GM13976 (cell line): Measurements from ENCODE around the gene NR6A1.

Experiments
- DNase-seq: peaks from one replicate; pipeline ENCODE4 v3.0.0; 2012; ENCODE audit warnings: low spot score
- CTCF ChIP-seq: IDR thresholded peaks from 2 replicates; pipeline ENCODE4 v1.5.1; 2012; ENCODE audit warnings: borderline replicate concordance, mild to moderate bottlenecking; ENCODE audit not compliant: insufficient read depth; ENCODE audit errors: extremely low read depth, missing control alignments, control extremely low read depth
- in situ Hi-C: fragments of 300-500 bp; cut with MboI; formaldehyde crosslinking; loops from one replicate; pipeline ENCODE4 v1.12.0; 2022; ENCODE audit warnings: low sequenced_read_pairs, mixed read lengths, inconsistent platforms; ENCODE audit not compliant: unreplicated experiment

Gene NR6A1

GRCh38 chr9:124789531-124789930 is 18.4 kb upstream of the NR6A1 start:
- in situ Hi-C loops = loop anchor here (25.0 kb wide), 1 partner anchor 573 kb away; no protein-coding TSS in a partner anchor
- DNase-seq = no peak
- no peak for TF ChIP-seq CTCF

- in situ Hi-C loops = loop anchor here (25.0 kb wide), 1 partner anchor 574 kb away; no protein-coding TSS in a partner anchor
- no peak for DNase-seq
- TF ChIP-seq CTCF = no peak
Observed at GRCh38 chr9:124788542-124789217, 17.6 kb upstream of the NR6A1 start.

GRCh38 chr9:124786881-124787573 is 15.9 kb upstream of the NR6A1 start:
- TF ChIP-seq CTCF = no peak
- in situ Hi-C loops = loop anchor here (25.0 kb wide), 1 partner anchor 575 kb away; no protein-coding TSS in a partner anchor

GRCh38 chr9:124784509-124784908 is 13.4 kb upstream of the NR6A1 start:
- TF ChIP-seq CTCF = no peak
- no peak for DNase-seq
- in situ Hi-C loops = loop anchor here (25.0 kb wide), 1 partner anchor 578 kb away; no protein-coding TSS in a partner anchor

More at GRCh38 chr9:124786881-124787573, 15.9 kb upstream of the NR6A1 start:
- no peak for DNase-seq

GRCh38 chr9:124783830-124784229 is 12.7 kb upstream of the NR6A1 start:
- DNase-seq = no peak
- TF ChIP-seq CTCF = no peak

GRCh38 chr9:124782661-124783574 is 11.8 kb upstream of the NR6A1 start:
- DNase-seq = no peak
- no peak for TF ChIP-seq CTCF
- in situ Hi-C loops = loop anchor here (25.0 kb wide), 1 partner anchor 579 kb away; no protein-coding TSS in a partner anchor

More at GRCh38 chr9:124783830-124784229, 12.7 kb upstream of the NR6A1 start:
- in situ Hi-C loops = loop anchor here (25.0 kb wide), 1 partner anchor 578 kb away; no protein-coding TSS in a partner anchor
